Measurements from ENCODE around the gene PRPF39.

PRPF39 gene

DNA sequence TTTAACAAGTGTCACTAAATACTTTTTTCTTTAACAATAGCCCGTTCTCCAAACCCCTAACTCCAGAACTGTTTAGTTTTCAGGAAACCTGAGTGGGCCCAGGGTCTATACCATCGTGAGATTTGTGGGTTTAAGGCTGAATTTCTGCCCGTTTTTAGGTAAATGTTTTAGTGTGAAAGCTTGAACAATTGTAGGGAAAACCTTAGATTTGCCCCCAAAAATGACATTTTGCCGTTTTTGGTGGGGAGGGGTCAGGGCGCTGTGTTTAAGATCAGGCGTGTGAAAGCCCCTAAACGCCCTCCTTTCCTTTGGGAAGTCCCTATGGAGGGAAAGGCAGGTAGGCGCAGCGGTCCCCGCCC lies 320 bp upstream of the PRPF39 start:
- FAIRE-seq, result no peak

- no peak for FAIRE-seq
Measured at GRCh38 chr14:45084946-45085346, 1.0 kb downstream of the PRPF39 start.

DNA sequence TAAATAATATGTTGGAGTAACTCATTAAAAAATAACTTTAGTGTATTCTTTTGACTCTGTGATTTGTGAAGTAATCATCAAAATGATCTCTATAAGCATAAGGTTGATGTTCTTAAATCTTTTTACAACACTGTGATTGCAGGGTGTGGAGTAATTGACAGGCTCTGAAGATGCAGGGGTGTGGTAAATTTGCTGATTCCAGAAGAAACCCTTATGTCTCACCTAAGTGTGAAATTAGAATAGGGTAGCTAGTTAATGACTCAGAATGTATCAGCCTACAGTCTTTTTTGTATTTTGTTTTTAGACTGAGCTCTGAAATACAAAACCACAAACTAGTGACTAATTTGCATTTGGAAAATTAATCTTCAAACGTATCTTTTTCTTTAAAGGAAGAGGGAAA lies 5.9 kb downstream of the PRPF39 start:
- FAIRE-seq, result no peak

DNA sequence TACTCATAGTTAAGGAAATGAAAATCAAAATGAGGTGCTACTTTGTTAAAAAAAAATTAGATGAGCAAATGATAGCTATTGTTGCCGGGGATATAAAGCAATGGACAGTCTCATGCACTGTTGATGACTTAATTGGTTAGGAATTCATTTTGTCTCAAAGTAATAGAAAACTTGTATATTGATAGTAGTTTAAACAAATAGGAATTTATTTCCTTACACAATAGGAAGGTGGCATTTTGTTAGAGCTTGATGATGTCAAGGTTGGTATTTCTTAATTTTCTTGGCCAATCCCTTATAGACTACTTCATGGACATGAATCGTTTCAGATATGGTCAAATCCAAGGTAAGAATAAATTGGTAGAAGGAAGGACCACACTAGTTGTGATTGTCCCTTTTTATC lies 7.8 kb downstream of the PRPF39 start:
- FAIRE-seq, result no peak

DNA sequence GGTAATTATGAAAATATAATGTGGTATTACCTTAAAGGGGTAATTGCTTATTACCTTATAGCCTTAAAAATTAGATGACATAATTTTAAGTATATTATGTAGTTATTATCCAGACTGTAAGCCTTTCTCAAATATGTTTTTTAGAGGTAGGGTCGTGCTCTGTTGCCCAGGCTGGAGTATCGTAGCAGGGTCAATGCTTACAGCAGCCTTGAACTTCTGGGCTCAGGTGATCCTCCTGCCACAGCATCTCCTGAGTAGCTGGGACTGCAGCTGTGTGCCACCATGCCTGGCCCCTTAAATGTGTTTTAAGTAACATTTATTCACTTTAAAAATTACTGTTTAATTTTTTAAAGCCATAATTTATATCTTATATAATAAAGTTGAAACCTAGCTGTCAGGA lies 10.4 kb downstream of the PRPF39 start:
- no peak for FAIRE-seq

- no peak for FAIRE-seq
Measured at GRCh38 chr14:45095143-45095542, 11.2 kb downstream of the PRPF39 start.

DNA sequence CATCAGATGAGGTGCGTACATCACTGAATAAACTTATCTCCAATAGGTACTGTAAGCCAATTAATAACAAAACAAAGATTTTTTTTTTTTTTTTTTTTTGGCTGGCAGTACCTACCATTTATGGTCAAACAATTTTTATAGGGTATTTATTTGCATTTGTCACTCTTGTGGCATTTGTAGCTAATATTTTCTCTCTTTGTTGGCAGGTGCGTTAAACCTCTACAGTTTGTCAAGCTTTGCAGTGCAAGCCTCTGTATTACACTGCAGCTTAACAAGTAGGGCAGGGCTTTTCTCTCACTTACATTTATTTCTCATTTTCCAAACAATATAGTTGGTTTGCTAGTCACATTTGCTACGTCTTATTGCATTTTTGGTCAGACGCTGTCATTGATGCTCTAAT lies 12.3 kb downstream of the PRPF39 start:
- no peak for FAIRE-seq

- FAIRE-seq, result no peak
Measured at GRCh38 chr14:45103806-45104205, 19.9 kb downstream of the PRPF39 start.

GRCh38 chr14:45104561-45104960 lies 20.6 kb downstream of the PRPF39 start:
- FAIRE-seq, result no peak

DNA sequence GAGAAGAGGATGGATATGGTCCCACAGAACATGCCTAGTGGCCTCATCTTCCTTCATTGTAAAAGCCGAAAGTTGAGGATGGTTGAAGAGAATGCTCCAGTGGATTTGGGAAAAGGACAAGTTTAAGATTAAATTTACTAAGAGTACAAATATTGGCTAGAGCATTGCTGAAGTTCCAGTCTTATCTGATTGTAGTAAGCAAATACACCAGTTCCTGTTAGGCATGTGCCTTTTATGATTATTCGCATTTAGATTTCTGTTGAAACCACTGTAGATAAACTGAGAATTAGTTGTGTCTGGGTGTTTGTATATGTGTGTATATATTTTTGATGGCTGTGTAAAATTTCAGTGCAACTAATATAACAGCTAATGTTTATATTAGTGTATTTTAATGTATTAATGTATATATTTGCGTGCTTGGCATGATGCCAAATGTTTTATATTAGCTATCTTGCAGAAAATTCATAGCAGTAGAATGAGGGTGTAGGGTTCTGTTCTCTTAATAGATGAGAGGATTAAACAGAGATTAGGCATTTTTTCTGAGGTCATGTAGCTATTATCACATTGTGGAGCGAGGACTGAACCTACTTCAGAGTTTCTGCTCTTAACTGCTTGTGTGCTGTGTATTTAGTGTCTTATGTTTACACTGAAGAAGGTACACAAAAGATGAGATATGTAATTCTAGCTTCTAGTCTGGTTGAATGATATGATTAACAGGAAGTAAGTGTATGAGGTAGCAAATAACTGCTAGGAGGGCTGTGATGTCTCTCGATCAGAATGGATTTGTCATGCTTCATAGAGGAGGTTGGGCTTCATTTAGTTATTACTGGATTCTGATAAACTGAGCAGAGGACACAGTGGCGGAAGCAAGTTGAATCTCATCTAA lies 29.2 kb downstream of the PRPF39 start:
- FAIRE-seq, result no peak

- FAIRE-seq, result no peak
Measured at GRCh38 chr14:45114327-45114726, 30.4 kb downstream of the PRPF39 start.

DNA sequence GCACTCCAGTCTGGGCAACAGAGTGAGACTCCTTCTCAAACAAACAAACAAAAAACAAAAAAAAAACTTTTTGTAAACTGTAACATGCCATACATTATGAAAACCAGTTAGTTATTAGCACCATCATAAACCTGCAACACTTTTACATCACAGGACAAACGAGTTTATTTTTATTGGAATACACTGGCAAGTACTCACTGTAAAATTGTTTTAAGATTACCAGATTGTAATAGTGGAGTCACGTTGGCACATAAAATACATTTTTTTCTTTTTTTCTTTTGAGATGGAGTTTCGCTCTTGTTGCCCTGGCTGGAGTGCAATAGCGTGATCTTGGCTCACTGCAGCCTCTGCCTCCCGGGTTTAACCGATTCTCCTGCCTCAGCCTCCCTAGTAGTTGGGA lies 34.7 kb downstream of the PRPF39 start:
- FAIRE-seq, result no peak

DNA sequence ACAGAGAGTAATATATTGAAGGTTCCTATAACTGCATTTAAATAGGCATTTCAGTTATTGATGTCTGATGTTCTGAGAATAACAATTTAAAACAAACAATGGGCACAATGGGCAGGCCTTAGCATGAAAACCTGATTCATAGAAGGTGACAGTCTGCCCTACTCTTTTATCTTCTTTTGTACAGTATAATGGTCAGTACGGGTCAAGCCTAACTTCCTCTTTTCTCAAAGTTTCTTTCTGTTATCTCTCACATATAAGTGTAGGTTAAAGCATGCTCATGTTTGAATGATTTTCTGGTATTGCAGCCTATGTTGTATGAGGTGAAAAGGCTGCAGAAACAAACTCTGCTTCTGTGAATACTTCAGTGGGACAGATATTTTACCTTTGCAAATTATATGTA lies 36.2 kb downstream of the PRPF39 start:
- FAIRE-seq, result no peak

- no peak for FAIRE-seq
Measured at GRCh38 chr14:45123271-45123670, 39.4 kb downstream of the PRPF39 start.

DNA sequence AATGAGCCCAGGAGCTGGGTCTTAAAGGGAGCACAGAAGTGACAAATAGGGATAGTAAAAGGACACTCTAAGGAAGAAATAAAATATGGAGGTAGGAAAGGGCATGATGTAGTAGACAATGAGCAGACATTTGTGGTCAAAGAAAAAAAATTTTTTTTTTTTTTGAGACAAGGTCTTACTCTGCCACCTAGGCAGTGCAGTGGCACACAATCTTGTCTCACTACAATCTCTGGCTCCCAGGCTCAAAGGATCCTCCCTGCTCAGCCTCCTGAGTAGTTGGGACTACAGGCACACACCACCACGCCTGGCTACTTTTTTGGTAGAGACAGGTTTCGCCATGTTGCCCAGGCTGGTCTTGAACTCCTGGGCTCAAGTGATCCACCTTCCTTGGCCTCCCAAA lies 41.8 kb downstream of the PRPF39 start:
- no peak for FAIRE-seq

- no peak for FAIRE-seq
Measured at GRCh38 chr14:45128963-45129629, 45.2 kb downstream of the PRPF39 start.

DNA sequence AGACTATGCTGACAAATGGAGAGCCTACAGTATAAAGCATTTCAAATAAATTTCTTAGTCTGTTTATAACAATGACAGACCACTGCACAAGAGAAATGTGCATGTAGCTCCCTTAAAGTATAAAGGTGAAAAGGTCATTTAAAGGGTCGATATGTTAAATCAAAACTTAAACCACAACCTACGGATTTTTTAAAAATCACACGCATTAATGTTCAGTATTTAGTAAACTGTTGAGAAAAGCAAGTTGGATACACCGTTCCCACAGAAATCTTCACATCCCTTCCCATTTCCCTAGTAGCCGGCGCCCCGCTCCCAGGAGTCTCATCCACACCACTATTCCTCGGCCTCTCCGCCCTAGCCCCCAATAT lies 49.8 kb downstream of the PRPF39 start:
- no peak for FAIRE-seq

- peak; percentile 97 for FAIRE-seq
Measured at GRCh38 chr14:45134051-45134958, 50.4 kb downstream of the PRPF39 start, which contains the start of gene FKBP3. Gene FKBP3, minus strand, starts transcription at chr14:45134481. Its CDS starts 25 bp downstream, at chr14:45134456.

GRCh38 chr14:45135156-45135555 lies 51.2 kb downstream of the PRPF39 start:
- no peak for FAIRE-seq

DNA sequence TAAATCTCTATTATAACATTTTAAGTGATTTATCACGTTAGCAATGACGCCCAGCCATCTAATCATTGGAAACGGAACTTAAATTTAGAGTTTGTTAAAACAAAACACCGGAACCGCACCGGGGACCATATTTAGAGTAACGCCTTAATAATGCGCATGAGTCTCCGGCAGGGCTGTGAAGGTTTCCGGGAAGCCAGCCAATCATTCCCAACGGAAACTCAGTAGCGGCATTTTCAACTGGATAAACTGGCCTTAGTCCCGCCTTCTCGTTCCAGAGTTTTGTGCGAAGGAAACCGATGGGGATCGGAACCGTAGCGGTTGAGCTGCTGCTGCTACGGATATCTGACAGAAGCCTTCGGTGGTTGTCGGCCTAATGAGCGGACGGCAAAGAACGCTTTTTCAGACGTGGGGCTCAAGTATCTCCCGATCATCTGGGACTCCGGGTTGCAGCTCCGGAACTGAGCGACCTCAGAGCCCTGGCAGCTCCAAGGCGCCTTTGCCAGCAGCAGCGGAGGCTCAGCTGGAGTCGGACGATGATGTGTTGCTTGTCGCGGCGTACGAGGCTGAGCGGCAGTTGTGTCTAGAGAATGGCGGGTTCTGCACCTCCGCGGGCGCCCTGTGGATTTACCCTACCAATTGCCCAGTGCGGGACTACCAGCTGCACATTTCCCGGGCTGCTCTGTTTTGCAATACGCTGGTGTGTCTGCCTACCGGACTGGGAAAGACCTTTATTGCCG lies 51.9 kb downstream of the PRPF39 start, which contains the start of gene FANCM:
Gene FANCM, plus strand, starts transcription at position 272 of the 737 bp plus-strand sequence. Its CDS starts 102 bp downstream, at position 374.
- peak; percentile 98 for FAIRE-seq

- no peak for FAIRE-seq
Measured at GRCh38 chr14:45136399-45136798, 52.5 kb downstream of the PRPF39 start.

- FAIRE-seq, result no peak
Measured at GRCh38 chr14:45140661-45141187, 56.8 kb downstream of the PRPF39 start.

Data from TTC549 (cell line).